CD8-positive, alpha-beta memory T cell (primary cell): ENCODE results near the gene NDUFB3. TPM values are rescaled to one million over a fixed set of nuclear protein-coding genes. Genes with fewer than 3 reads are reported as not detected.

Experiments
- CTCF ChIA-PET: fragments of 350-600 bp; sonication (Branson Sonifier 250); formaldehyde crosslinking; loops from one replicate; lab custom pipeline; 2021; ENCODE audit warnings: antibody characterized with exemption; lab: Charles Lee
- POLR2A ChIA-PET: fragments of 350-600 bp; sonication (Branson Sonifier 250); formaldehyde crosslinking; loops from one replicate; lab custom pipeline; 2021; ENCODE audit warnings: antibody characterized with exemption; lab: Charles Lee
- DNase-seq, 5 donors: peaks; one replicate each; pipeline versions ENCODE4 v3.0.0 to v3.0.0-alpha.2; 2020 to 2022; ENCODE audit warnings: mixed read lengths in 1 of 5
- H3K27ac ChIP-seq: one replicate; pipeline ENCODE4 v1.7.0; 2013; ENCODE audit warnings: low read depth, mild to moderate bottlenecking, low read length, moderate library complexity
- H3K27me3 ChIP-seq: 2 replicates; pipeline ENCODE4 v1.7.0; 2013; ENCODE audit warnings: low read length, mild to moderate bottlenecking; ENCODE audit not compliant: insufficient read depth, poor library complexity, severe bottlenecking
- H3K36me3 ChIP-seq: 2 replicates; pipeline ENCODE4 v1.7.0; 2013; ENCODE audit warnings: mild to moderate bottlenecking, low read length, moderate library complexity; ENCODE audit not compliant: insufficient read depth
- H3K4me1 ChIP-seq: 2 replicates; pipeline ENCODE4 v1.7.0; 2013; ENCODE audit warnings: mild to moderate bottlenecking, low read length, moderate library complexity; ENCODE audit not compliant: insufficient read depth
- H3K4me3 ChIP-seq: 2 replicates; pipeline ENCODE4 v1.7.0; 2013; ENCODE audit warnings: mild to moderate bottlenecking, low read length
- H3K9me3 ChIP-seq: 2 replicates; pipeline ENCODE4 v1.7.0; 2013; ENCODE audit warnings: mild to moderate bottlenecking, low read length
- H3K27ac Mint-ChIP-seq, 8 donors: one replicate each; pipeline ENCODE4 v1.8.0; 2020 to 2021; ENCODE audit warnings: mixed read lengths in 8 of 8, mild to moderate bottlenecking in 6 of 8, inconsistent platforms in 3 of 8, moderate library complexity in 3 of 8
- H3K27me3 Mint-ChIP-seq, 2 donors: one replicate each; pipeline ENCODE4 v1.8.0; 2020 to 2021; ENCODE audit warnings: mixed read lengths in 2 of 2, mild to moderate bottlenecking in 1 of 2, moderate library complexity in 1 of 2
- H3K36me3 Mint-ChIP-seq, 3 donors: one replicate each; pipeline ENCODE4 v1.8.0; 2020 to 2021; ENCODE audit warnings: mixed read lengths in 3 of 3, inconsistent platforms in 1 of 3, mild to moderate bottlenecking in 1 of 3
- H3K4me1 Mint-ChIP-seq, 3 donors: one replicate each; pipeline ENCODE4 v1.8.0; 2020 to 2021; ENCODE audit warnings: mixed read lengths in 3 of 3, inconsistent platforms in 1 of 3, mild to moderate bottlenecking in 1 of 3
- H3K4me3 Mint-ChIP-seq, 7 donors: one replicate each; pipeline ENCODE4 v1.8.0; 2020 to 2021; ENCODE audit warnings: mixed read lengths in 7 of 7, mild to moderate bottlenecking in 6 of 7, moderate library complexity in 4 of 7, inconsistent platforms in 2 of 7
- H3K9me3 Mint-ChIP-seq, 5 donors: one replicate each; pipeline ENCODE4 v1.8.0; 2020 to 2022; ENCODE audit warnings: mixed read lengths in 5 of 5, mild to moderate bottlenecking in 3 of 5, moderate library complexity in 2 of 5, inconsistent platforms in 1 of 5
- polyA plus RNA-seq: library from polyadenylated mRNA; unstranded; fragments of 300-500 nt; fragmentation: Illumina TruSeq; gene quantifications from one replicate; pipeline ENCODE4 v1.2.3, GENCODE V29; 2021
- total RNA-seq, 2 experiments: library from RNA; stranded (reverse); gene quantifications; one replicate each; pipeline ENCODE4 v1.2.3, GENCODE V29; 2021

The NDUFB3 gene
- total and polyA plus RNA-seq, 3 experiments from 2014 or later = 129 to 269 (median 145) TPM

GRCh38 chr2:201128033-201128432, 56.2 kb downstream of the NDUFB3 start:
- Mint-ChIP-seq H3K27me3 (peaks cover 0 to 2% of the 10 kb centered on the region in 2 donors), H3K4me1 (peaks cover 90 to 94% (median 94%) of the 10 kb centered on the region in 3 donors), H3K36me3 (peaks cover 10 to 47% (median 19%) of the 10 kb centered on the region in 3 donors), H3K9me3 (no peaks in the 10 kb centered on the region), H3K4me3 (peak overlapping the region; percentile 92 to 100 (median 95)), H3K27ac (peak overlapping the region; percentile 96 to 100 (median 98))
- peak overlapping the region; percentile 70 for H3K27ac ChIP-seq
- DNase-seq = no peak
- POLR2A ChIA-PET = interaction anchor here (1.0 to 1.1 kb wide), 2 partner anchors 10 to 13 kb away, joined by 3 to 16 read pairs; no protein-coding TSS in a partner anchor
- CTCF ChIA-PET = interaction anchor here (1.0 to 6.2 kb wide), 6 partner anchors 11 to 264 kb away, joined by 3 to 65 read pairs (median 4); partner anchors contain the start of genes CFLAR and CLK1
- peak overlapping the region; percentile 52 for H3K4me3 ChIP-seq
- H3K27me3 ChIP-seq = no peaks in the 10 kb centered on the region
- peaks cover 97% of the 10 kb centered on the region for H3K4me1 ChIP-seq
- H3K9me3 ChIP-seq = no peaks in the 10 kb centered on the region
- H3K36me3 ChIP-seq = peaks cover 4% of the 10 kb centered on the region

- peak overlapping the region; percentile 76 to 87 (median 82) for H3K4me3 Mint-ChIP-seq
- peak overlapping the region; percentile 48 for H3K4me3 ChIP-seq
Measured at GRCh38 chr2:201128933-201129505, 57.2 kb downstream of the NDUFB3 start.

GRCh38 chr2:201130524-201131186, 58.9 kb downstream of the NDUFB3 start:
- DNase-seq = peak in 3 of 5 donors; percentile 49 to 58 (median 57)
- CTCF ChIA-PET = interaction anchor here (0.9 to 6.2 kb wide), 13 partner anchors 9 to 225 kb away, joined by 3 to 65 read pairs (median 4); partner anchors contain the start of genes CFLAR and ORC2
- Histone ChIP-seq H3K27ac (peak overlapping the region; percentile 61), H3K4me3 (peak overlapping the region; percentile 32), H3K9me3 (no peaks in the 10 kb centered on the region), H3K36me3 (peaks cover 16% of the 10 kb centered on the region), H3K4me1 (peaks cover 75% of the 10 kb centered on the region), H3K27me3 (no peaks in the 10 kb centered on the region)
- Mint-ChIP-seq H3K27ac (peak overlapping the region; percentile 95 to 99 (median 96)), H3K9me3 (no peaks in the 10 kb centered on the region), H3K4me3 (peak overlapping the region; percentile 64 to 87 (median 76)), H3K36me3 (peaks cover 18 to 55% (median 23%) of the 10 kb centered on the region in 3 donors), H3K4me1 (peaks cover 75 to 88% (median 83%) of the 10 kb centered on the region in 3 donors), H3K27me3 (peaks cover 0 to 2% of the 10 kb centered on the region in 2 donors)
- POLR2A ChIA-PET = interaction anchor here (0.7 to 4.1 kb wide), 8 partner anchors 8 to 60 kb away, joined by 3 to 77 read pairs (median 4); partner anchors contain the start of genes CFLAR, HYCC2 and NDUFB3

More at GRCh38 chr2:201128933-201129505, 57.2 kb downstream of the NDUFB3 start:
- no peaks in the 10 kb centered on the region for H3K9me3 ChIP-seq
- ChIA-PET CTCF (interaction anchor here (1.0 to 6.2 kb wide), 9 partner anchors 12 to 265 kb away, joined by 3 to 65 read pairs (median 3); partner anchors contain the start of genes CFLAR, CLK1 and ORC2), POLR2A (interaction anchor here (0.8 to 4.1 kb wide), 6 partner anchors 9 to 265 kb away, joined by 3 to 77 read pairs (median 4); partner anchors contain the start of genes CFLAR, CLK1, HYCC2 and NDUFB3)
- peak overlapping the region; percentile 95 to 99 (median 98) for H3K27ac Mint-ChIP-seq
- peaks cover 9% of the 10 kb centered on the region for H3K36me3 ChIP-seq
- H3K4me1 ChIP-seq = peaks cover 91% of the 10 kb centered on the region
- peaks cover 84 to 94% (median 89%) of the 10 kb centered on the region in 3 donors for H3K4me1 Mint-ChIP-seq
- peaks cover 0 to 2% of the 10 kb centered on the region in 2 donors for H3K27me3 Mint-ChIP-seq
- H3K9me3 Mint-ChIP-seq = no peaks in the 10 kb centered on the region
- peaks cover 15 to 46% (median 24%) of the 10 kb centered on the region in 3 donors for H3K36me3 Mint-ChIP-seq
- DNase-seq = no peak
- peak overlapping the region; percentile 51 for H3K27ac ChIP-seq
- no peaks in the 10 kb centered on the region for H3K27me3 ChIP-seq

- no peaks in the 10 kb centered on the region for H3K9me3 ChIP-seq
- POLR2A ChIA-PET = interaction anchor here (0.7 to 4.1 kb wide), 4 partner anchors 10 to 25 kb away, joined by 3 to 77 read pairs (median 6); partner anchors contain the start of gene CFLAR
- Mint-ChIP-seq H3K36me3 (peaks cover 25 to 66% (median 33%) of the 10 kb centered on the region in 3 donors), H3K9me3 (no peaks in the 10 kb centered on the region), H3K4me1 (peaks cover 68 to 81% (median 78%) of the 10 kb centered on the region in 3 donors), H3K4me3 (peak overlapping the region in 6 of 7 donors; percentile 38 to 83 (median 48)), H3K27ac (peak overlapping the region; percentile 95 to 99 (median 96)), H3K27me3 (no peaks in the 10 kb centered on the region)
- DNase-seq = no peak
- no peak overlapping the region for H3K27ac ChIP-seq
- H3K4me3 ChIP-seq = no peak overlapping the region
- CTCF ChIA-PET = interaction anchor here (1.5 to 6.2 kb wide), 5 partner anchors 11 to 100 kb away, joined by 3 to 65 read pairs (median 7); partner anchors contain the start of gene CFLAR
- H3K36me3 ChIP-seq = peaks cover 34% of the 10 kb centered on the region
- H3K27me3 ChIP-seq = no peaks in the 10 kb centered on the region
- peaks cover 56% of the 10 kb centered on the region for H3K4me1 ChIP-seq
Measured at GRCh38 chr2:201132518-201132917, 60.7 kb downstream of the NDUFB3 start.

Other genes starting within 250 kb of the NDUFB3 start
- 100 to 1,000 TPM; 110 to 114 TPM for gene CLK1, start 207.3 kb upstream of the NDUFB3 start, total RNA-seq
- gene CLK1, start 207.3 kb upstream of the NDUFB3 start, polyA plus RNA-seq = 44.8 TPM
- gene PPIL3, start 182.9 kb upstream of the NDUFB3 start, total RNA-seq = 10 to 100 TPM; 24.9 to 31.0 TPM
- 25.2 TPM for gene PPIL3, start 182.9 kb upstream of the NDUFB3 start, polyA plus RNA-seq
- gene NIF3L1, start 182.6 kb upstream of the NDUFB3 start, total RNA-seq = 10 to 100 TPM; 25.7 to 32.0 TPM
- 18.3 TPM for gene NIF3L1, start 182.6 kb upstream of the NDUFB3 start, polyA plus RNA-seq
- 10 to 100 TPM; 47.9 to 51.9 TPM for gene ORC2, start 108.3 kb upstream of the NDUFB3 start, total RNA-seq
- 8.5 TPM for gene ORC2, start 108.3 kb upstream of the NDUFB3 start, polyA plus RNA-seq
- gene HYCC2, start 330 bp upstream of the NDUFB3 start, total RNA-seq = 10 to 100 TPM; 25.5 to 27.7 TPM
- gene HYCC2, start 330 bp upstream of the NDUFB3 start, polyA plus RNA-seq = 32.9 TPM
- 100 to 1,000 TPM; 291 to 303 TPM for gene CFLAR, start 44.2 kb downstream of the NDUFB3 start, total RNA-seq
- gene CFLAR, start 44.2 kb downstream of the NDUFB3 start, polyA plus RNA-seq = 172 TPM
- 1 to 10 TPM; 6.7 to 7.3 TPM for gene CASP10, start 111.1 kb downstream of the NDUFB3 start, total RNA-seq
- gene CASP10, start 111.1 kb downstream of the NDUFB3 start, polyA plus RNA-seq = 8.1 TPM
- gene CASP8, start 188.5 kb downstream of the NDUFB3 start, total RNA-seq = 10 to 100 TPM; 48.1 to 55.5 TPM
- 108 TPM for gene CASP8, start 188.5 kb downstream of the NDUFB3 start, polyA plus RNA-seq